KG1 (cell line): ENCODE results near the gene ITGB3.

Experiments used
- DNase-seq: peaks from one replicate; lab custom pipeline; 2025; lab: John Stamatoyannopoulos, UW

Gene ITGB3

GRCh38 chr17:47299239-47299910 lies 45.7 kb downstream of the ITGB3 start:
- no peak for DNase-seq

DNA sequence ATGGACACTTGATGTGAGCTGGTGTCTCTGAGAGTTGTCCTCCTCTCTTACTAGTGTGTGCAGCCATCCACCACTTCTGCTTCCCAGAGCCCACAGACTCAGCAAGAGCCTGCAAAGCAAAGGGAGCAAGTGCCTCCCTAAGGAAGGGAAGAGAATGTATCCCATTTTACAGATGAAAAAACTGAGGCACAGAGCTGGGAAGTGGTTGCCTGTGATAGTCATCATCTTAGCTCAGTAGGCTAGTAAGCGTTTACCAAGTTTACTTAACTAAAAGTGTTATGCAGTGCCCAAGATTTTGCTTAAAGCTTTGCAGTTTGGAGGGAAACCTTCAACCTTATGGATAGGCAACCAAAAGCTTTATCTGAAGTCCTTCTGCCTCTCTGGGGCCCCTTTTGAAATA lies 47.1 kb downstream of the ITGB3 start:
- no peak for DNase-seq

DNA sequence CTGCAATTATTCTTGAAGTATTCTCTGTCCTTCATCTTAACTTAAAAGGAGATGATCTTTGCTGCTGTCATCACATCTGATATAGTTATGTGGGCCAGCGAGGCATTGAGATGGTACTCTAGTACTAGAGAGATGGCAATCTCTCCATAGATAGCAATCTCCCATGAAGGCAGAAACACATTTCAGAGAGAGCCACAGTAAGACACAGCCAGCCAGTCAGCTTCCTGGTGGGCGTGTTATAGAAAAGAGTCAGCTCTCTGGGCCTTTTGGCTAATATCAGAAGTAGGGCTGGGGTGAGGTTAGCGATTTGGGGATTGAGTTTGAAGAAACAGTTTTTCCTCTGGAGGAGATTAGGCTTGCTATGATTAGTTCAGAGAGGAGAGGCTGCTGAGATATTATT lies 47.5 kb downstream of the ITGB3 start:
- DNase-seq: no peak

- DNase-seq: no peak
These were observed 48.2 kb downstream of the ITGB3 start for GRCh38 chr17:47301831-47302230.

DNA sequence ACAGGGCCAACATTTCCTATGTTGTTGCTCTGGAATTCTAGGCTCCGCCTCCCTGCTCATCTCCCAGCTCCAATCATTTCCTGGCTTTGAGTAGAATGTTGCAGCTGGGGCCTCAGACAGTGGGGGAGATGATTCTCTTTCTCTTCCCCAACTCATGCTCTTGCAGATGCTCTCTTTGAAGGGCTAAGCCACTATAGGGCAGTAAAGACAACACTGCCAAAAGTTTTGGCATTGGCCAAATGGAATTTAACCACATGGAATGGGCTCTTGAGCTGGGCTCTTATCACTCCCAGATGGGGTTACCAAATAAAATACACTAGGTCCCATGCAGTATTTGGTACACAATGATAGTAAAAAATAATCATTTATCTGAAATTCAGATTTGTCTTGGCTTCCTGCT lies 50.6 kb downstream of the ITGB3 start:
- no peak for DNase-seq

DNA sequence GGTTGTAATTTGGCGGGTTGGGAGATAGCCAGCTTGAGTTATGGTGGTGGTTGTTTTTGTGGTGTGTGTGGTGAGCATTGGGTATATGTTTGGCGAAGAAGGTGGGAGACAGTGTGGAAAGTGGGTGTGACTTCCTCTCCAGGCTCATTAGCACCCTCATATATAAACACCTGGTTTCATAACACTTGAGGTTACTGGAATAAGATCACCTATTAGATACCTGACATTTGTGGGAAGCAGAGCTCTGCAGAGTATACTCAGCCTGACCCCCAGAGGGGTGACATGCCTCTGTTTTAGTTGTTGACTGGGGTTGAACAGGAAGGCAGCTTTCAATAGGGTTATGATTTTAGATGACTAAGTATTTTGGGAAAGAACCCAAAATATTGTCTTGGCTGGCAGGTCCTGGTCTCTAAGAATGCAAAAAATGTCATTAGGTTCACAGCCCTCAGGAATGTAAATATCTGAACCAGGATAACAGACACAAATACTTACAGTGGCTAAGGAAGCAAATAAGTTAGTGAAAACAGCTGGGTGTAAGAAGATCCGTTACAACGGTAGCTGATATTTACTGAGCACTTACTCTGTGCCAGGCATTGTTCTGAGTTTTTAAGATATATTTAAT lies 51.8 kb downstream of the ITGB3 start:
- DNase-seq: no peak

DNA sequence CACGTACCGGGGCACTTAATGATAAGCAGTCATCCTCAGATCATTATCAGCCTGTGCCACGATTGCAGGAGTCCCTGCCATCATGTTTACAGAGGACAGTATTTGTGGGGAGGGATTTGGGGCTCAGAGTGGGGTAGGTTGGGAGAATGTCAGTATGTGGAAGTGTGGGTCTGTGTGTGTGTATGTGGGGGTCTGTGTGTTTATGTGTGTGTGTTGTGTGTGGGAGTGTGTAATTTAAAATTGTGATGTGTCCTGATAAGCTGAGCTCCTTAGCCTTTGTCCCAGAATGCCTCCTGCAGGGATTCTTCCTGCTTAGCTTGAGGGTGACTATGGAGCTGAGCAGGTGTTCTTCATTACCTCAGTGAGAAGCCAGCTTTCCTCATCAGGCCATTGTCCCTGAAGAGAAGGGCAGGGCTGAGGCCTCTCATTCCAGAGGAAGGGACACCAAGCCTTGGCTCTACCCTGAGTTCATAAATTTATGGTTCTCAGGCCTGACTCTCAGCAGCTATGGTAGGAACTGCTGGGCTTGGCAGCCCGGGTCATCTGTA lies 56.6 kb downstream of the ITGB3 start:
- DNase-seq: no peak

DNA sequence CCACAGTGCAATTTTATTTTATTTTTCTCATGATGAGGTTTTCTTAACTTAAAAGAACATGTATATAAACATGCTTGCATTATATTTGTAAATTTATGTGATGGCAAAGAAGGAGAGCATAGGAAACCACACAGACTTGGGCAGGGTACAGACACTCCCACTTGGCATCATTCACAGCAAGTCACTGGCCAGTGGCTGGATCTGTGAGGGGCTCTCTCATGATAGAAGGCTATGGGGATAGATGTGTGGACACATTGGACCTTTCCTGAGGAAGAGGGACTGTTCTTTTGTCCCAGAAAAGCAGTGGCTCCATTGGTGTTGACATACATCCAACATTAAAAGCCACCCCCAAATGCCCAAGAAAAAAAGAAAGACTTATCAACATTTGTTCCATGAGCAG lies 57.8 kb downstream of the ITGB3 start:
- DNase-seq: no peak

DNA sequence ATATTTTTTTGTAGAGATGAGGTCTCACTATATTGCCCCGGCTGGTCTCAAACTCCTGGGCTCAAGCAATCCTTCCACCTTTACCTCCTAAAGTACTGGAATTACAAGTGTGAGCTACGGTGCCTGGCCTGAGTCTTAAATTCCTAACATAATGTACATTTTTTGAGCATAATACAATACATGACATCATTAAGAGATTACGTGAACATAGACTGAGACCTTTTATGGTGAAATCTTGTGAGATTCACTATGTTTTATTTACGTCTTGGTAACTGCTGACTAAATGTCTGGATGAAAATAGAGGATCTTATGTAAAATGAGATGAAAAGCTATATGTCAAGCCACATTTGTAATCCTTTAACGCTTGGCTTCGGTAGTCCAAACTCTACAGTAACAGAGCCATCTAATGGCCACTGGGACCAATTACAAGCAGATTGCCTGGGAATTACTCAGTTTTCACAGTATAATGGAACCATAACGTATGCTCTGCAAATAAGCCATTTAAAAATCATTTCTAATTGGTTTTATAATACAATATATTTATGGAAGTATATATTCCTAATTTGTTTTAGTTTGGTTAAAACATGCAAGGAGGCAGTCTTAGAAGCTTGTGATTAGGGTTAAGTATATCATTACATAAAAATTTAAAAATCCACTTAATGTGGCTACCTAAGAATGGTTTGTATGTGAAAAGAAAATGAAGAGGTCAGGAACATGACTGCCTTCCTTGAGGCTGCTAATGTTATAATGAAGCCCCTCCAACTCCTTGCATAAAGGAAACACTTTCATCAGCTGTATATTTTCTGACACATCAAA lies 62.0 kb downstream of the ITGB3 start:
- DNase-seq: peak; percentile 37

GRCh38 chr17:47316311-47316710 lies 62.7 kb downstream of the ITGB3 start:
- no peak for DNase-seq

DNA sequence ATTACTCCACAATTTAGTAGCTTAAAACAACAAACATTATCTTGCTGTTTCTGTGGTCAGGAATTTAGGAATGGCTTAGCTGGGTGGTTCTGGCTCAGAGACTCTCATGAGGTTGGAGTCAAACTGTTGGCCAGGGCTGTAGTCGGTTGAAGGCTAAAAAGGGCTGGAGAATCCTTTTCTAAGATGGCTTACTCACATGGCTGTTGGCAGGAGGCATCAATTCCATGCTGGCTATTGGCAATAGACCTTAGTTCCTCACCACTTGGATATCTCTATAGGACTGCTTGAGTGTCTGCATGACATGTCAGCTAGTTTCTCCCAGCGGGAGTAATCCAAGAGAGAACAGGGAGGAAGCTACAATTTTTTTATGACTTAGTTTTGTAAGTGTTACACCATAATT lies 63.5 kb downstream of the ITGB3 start:
- no peak for DNase-seq

DNA sequence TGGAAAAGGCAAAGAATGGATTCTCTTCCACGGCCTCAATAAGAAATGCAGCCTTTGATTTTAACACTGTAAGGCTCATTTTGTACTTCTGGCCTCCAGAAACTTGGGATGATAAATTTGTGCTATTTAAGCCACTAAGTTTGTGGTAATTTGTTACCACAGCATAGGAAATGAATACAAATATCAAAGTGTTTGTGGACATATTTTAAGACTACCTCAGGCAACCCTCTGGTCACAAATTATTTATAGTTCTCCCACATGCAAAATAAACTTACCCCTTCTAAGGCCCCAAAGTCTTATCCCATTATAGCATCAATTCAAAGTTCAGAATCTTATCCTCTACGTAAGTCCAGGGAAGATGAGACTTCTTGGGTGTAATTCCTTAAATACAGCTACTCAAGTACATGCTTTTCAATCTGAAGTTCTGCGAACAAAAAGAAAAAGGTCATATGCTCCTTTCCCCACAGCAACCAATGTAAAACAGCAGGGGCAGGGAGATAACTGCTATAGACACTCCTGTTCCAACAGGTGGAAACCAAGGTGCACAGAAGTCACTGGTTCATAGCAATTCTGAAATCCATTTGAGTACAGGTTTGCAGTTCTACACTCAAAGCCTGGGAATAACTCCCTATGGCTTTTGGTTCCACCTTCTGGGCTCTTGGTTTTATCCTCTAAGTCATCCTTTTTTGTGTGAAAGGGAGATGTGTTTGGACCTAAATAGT lies 64.7 kb downstream of the ITGB3 start:
- no peak for DNase-seq

GRCh38 chr17:47320879-47321502 lies 67.4 kb downstream of the ITGB3 start:
- no peak for DNase-seq

DNA sequence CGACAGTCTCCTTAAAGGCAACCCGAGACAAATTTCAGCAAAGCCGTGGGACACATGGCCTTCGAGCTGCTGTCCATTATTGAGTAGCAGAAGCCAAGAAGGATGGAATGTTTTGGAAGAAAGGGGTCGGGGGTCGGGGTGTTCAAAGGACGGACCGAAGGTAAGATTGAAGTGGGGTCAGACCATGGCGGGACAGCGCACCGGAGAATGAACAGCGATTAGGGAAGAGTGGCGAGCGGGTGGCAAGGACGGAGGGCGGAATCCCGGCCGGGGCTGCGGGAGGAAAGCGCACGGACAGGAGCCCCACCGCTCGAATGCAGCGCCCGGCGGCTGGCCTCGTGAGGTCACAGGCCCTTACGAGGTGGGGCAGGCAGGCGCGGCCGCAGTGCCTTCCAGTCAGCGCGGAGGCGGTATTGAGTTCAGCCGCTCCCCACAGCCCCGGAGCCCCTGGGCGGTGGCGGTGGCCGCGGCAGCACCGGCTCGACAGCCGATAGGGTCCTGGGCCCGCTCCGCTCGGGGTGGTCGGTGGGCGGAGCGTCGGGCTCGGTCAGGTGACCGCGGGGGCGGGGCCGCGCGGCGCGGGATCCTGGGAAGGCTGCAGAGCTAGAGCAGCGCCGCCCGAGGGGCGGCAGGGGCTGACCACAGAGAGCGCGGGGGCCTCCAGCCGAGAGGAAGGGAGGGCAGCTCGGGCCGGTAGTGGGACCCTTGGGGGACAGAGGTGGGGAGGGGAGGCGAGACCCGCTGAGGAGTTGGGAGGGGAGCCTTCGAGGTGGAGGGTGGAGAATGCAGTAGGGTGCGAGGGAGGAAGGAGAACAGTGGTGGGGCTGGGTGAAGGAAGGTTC lies 70.0 kb downstream of the ITGB3 start, which contains the start of gene EFCAB13:
TSS of gene EFCAB13 (plus strand) at position 574 of the 842 bp plus-strand sequence. CDS start 4,399 bp downstream, outside the sequence.
- peak; percentile 71 for DNase-seq

GRCh38 chr17:47324224-47325020 lies 70.8 kb downstream of the ITGB3 start:
- peak; percentile 59 for DNase-seq

DNA sequence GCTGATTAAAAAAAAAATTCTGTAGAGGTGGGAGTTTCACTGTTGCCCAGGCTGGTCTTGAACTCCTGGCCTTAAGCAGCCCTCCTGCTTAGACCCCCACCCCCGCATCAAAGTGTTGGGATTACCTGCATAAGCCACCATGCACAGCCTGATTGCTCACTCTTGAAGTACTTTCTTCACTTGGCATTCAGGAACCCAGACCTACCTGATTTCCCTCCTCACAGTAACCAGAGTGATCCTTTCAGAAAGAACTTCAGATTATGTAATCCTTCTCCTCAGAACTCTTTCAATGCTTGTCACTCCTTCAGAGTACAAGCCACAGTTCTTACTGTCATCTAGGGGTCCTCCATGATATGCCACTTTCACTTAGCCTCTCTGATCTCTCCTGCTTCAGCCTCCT lies 71.5 kb downstream of the ITGB3 start:
- DNase-seq: no peak

DNA sequence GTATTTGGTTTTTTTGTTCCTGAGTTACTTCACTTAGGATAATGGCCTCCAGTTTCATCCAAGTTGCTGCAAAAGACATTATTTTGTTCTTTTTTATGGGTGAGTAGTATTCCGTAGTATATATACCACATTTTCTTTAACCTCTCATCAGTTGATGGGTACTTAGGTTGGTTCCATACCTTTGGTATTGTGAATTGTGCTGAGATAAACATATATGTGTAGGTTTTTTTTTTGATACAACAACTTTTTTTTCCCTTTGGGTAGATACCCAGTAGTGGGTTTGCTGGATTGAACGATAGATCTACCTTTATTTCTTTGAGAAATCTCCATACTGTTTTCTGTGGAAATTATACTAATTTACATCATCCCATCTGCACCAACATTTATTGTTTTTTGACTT lies 76.9 kb downstream of the ITGB3 start:
- DNase-seq: no peak

GRCh38 chr17:47332287-47332686 lies 78.7 kb downstream of the ITGB3 start:
- no peak for DNase-seq

DNA sequence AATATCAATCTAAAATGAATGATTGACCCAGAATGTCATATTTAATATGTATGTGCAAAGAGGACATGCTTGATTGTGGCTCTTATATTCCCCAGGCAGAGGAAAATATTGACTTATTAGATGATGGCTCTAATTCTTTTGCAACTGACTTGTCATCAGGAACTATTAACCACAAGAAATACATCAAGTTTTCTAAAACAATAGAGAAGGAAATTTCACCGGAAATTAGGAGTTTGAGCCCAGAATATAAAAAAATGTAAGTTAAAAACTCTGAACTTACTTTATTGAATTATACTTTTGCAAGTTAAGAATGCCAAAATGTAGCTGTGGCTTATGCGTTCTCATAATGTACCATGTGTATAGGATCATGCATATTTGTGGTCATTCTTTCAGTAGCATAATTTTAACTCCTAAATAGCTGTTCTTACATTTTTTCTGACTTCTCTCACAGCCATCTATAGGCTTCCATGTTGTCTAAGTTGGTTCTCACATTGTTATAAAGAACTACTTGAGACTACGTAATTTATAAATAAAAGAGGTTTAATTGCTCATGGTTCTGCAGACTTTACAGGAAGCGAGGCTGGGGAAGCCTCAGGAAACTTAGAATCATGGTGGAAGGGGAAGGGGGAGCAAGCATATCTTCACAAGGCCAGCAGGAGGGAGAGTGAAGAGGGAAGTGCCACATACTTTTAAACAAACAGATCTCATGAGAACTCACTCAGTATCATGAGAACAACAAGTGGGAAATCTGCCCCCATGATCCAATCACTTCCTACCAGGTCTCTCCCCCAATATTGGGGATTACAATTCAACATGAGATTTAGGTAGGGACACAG lies 81.7 kb downstream of the ITGB3 start:
- no peak for DNase-seq
